ENCODE data around the gene MTNR1A.
A peak's percentile ranks its signal among the peaks of the same experiment; 100 is the strongest.

The MTNR1A gene

DNA sequence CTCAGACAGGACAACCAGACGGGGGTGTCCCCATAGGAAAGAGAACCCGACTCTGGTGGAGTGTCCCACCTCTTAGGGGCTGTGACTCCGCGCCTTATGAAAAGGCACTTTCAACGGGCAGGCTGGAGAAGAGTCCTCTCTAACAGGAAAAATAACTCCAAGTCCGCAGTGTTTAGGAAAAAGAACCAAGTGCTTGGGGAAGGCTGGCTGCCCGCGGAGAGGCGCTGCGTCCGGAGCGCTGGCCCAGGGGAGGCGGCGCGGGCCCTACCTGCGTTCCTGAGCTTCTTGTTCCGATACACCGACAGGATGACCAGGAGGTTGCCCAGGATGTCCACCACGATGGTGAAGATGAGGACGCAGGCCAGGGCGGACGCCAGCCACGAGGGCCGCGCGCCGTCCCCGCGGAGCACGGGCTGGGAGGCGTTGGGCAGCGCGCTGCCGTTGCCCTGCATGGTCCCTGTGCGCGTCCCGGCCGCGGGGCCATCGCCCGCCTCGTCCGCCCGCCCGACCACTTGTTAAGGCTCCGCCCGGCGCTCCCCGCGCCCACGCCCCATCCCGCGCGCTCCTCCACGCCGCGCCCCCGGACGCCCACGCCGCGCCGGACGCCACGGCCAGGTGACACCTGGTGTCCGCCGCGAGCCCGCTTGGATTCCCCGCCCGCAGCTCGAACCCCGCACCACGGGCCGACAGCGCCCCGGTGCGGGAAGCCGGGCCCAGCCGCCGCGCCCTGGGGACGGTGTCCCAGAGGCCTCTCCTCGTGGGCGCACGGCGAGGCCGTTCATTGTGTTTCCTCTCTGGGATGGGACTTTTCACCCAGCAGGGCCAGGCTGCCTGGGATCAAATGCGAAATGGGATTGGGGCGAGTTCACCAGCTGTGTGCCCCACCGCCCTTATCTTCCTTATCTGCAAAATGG, at the start of gene MTNR1A:
Gene MTNR1A, minus strand, starts transcription at position 654 of the 914 bp plus-strand sequence. Its CDS starts 202 bp downstream, at position 452.
- no peak for DNase-seq (ENCODE audit: low read depth in 2 of 2)

DNA sequence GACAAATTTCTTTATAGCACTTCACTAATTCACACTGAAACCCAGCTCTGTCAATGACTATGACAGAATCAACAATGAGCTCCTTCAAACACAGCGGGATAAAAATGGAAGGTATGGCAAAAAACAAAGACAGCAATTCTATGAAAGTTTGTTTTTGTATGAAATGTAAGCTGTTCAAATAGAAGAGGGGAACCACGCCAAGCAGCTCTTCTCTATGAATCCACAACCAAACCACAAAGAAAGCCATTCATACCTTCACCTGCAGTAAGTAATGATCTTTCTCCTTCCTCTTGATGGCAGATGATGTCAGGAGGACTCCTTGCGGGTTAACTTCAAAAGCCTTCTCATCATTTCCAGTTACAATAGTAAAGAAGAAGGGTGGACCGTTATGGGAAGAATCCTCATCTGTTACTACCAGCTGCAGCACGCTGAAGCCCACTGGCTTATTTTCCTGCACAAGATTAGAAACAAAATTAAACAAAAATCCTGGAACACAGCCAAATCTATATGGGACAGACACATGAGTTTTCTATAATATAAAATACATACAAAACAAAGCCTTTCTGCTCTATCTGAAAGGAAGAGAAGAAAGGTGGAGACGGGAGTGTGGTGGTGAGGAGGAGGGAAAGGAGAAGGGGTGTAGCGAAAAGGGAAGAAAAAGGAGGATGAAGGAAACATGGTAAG, 48.9 kb upstream of the MTNR1A start:
- DNase-seq (ENCODE audit: low read depth in 2 of 2), result no peak

DNA sequence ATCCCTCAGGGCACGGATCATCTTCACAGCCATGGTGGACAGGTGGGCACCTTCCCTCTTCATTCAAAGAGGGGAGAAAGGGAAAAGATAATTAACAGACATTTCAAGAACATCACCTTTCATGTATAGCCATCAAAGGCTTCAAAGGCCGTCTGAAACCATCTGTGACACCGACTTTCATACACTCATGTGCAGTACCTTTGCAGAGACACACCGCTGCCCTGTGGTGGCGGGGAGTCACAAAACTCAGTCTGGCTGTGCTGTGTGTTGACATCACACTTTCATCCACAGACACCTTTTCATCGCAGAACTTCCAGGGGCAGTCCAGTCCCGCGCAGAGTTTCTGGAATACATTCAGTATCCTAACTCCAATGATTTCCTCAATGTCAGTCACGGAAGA, 47.6 kb upstream of the MTNR1A start:
- DNase-seq (ENCODE audit: low read depth in 2 of 2), result no peak

DNA sequence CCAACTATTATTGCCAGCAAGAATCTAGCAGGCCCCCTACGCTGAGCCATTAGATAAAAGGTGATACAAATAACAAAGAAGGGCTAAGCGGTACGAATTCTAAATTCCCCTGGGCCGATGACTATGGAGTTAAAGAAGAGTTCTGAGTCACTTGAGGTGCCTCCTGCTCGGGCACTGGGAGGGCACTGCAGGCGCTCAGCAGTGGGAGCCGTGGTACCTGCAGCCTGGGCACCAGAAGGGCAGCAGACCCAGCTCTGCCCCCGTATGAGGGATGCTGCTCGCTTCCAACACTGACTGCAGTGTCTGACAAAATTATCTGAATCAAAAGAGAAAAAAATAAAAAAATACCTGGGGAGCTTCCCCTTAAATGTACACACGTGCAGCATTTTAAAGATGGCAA, 44.1 kb upstream of the MTNR1A start:
- DNase-seq (ENCODE audit: low read depth in 2 of 2), result no peak

DNA sequence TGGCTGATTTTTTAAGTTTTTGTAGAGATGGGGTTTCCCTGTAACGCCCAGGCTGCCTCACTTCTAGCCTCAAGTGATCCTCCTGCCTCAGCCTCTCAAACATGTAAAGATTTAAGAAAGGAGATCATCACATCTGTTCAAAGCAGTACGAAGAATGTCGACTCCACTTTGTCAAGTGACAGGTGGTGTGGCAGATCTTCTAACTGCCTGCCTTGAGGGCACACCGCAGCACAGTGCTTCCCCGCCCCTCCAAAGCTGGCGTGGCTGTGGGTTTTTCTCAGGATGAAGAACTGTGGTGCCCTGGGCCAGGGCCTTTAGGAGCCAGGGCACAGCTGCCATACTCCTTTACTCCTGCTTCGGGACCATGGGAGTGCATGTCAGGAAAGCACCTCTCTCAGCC, 43.3 kb upstream of the MTNR1A start:
- no peak for DNase-seq (ENCODE audit: low read depth in 2 of 2)

DNA sequence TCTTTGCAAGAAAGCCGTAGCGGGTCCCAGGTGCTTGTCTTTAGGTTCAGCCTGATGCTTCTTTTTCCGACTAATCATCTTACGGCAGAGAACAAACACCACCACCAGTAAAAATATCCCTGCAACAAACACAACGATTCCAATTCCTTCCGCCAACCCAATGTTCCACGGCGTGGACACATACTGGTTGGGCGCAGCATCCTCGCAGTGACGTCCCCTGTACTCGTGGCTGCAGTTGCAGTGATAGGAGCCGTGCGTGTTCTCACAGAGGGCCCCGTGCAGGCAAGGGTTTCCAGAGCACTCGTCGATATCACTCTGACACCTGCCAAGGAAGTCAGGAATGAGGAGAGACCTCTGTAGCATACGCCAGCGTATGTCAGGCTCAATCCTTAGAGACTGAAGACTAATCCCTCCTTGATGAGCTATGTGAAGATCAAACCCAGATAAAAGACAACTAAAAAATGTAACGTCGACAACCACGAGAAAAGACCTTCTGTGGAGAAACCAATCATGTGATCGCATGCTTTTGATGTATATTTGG, 41.6 kb upstream of the MTNR1A start:
- DNase-seq (ENCODE audit: low read depth in 2 of 2), result no peak

DNA sequence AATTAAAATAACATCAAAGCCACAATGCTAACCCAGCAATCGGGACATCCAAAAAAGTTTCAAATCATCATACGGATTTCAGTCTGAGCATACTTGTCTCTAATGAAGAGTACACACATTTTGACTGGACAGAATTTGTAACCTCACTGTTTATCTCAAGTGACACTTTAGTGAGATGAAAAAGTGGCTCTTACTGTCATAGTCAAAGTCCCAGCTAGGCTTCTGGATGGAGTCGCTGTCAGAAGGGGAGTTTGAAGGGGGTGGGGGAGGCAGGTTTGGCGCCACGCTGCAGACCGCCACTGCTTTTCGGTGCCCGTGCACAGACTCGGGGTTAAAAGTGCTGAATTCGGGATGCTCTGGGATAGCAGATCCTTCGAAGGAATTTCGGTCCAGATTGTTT, 41.0 kb upstream of the MTNR1A start:
- no peak for DNase-seq (ENCODE audit: low read depth in 2 of 2)

DNA sequence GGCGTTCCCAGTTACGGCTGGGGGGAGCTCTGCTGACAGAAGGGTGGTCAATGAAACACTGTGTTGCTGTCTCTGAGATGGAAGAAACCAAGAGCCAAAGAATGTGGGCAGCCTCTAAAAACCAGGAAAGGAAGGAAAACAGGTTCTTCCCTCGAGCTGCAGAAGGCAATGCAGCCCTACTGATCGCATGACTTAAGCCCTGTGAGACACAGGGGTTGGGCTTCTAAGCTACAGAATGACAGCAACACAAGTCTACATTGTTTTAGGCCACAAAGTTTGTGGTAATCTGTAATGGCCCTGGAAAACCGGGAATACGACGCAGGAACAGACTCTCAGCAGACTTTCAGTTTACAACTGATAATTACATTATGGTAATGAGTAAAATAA, 38.2 kb upstream of the MTNR1A start:
- DNase-seq (ENCODE audit: low read depth in 2 of 2), result no peak

DNA sequence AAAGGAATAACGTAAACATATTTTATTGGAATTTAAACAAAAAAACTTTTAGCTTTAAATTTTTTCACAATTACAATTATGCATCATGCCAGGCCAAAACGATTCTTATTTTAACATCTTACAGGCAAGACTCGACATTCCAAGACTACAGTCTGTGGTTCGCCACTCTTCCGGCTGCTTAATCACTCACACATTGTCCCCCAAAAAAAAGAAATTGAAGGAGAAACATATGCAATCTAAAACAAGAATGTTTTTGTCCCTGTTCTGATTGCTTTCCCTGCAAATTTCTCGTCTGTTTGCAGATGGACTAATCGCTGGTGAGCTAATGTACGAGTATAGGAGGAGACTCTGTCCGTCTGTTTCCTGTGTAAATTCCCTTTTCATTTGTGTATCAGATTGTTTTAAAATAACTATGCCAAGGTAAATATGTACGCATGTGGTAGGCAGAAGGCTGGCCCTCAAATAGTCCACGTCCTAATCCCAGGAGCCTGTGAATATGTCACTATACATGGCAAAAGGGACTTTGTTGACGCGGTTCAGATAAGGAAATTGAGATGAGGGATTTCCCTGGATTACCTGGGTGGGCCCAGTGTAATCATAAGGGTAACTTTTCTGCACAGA, 37.7 kb upstream of the MTNR1A start:
- DNase-seq (ENCODE audit: low read depth in 2 of 2), result no peak

DNA sequence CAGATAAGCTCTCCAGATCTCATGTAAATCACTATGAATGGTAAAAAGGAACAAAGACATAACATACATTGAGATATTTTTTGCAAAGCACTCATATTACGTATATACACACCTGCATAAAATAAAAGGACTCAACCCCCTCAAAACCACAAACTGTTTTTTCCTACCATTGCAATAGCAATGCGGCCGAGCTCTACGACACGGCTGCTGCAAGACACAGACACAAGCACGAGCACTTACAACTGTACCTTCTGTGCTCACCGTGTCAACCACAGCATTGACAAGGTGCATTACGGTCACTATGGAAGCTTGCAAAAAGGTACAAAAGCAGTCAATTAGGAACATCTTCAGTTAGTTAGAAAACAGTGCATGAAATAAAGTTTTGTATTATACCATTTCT, 37.1 kb upstream of the MTNR1A start:
- DNase-seq (ENCODE audit: low read depth in 2 of 2), result no peak

DNA sequence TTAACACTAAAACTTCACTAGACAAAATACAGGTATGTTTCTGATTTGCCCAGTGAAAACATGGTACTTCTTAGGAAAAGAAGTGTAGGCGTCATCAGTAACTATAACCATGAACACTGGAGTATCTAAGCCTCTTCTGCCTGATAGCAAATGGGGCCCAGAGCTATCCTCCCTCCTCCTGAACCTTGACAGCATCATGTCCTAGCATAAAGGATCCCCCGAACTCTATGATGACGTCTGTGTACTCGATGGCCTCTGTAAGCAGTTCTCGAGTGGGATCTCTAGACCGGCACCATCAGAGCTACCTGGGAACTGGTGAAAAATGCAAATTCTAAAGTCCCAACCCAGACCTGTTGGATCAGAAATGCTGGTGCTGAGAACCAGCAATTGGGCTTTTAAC, 36.3 kb upstream of the MTNR1A start:
- no peak for DNase-seq (ENCODE audit: low read depth in 2 of 2)

DNA sequence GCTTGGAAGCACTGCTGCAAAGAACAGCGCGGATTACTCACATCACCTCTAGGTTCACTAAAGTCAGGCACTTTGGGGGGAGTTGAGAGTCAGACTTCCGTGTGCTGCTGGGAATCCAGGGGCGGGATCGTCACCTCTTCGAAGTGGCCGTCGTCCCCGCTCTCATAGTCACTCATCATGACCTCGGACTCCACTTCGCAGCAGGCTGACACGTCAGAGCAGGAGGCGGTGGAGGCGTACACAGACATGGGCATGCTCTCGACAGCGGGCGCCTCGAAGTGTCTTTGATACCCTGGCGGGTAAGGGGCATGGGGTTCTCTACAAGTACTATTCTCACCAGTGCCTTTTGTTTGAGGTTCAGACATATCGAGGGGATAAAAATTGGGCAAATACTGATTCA, 33.1 kb upstream of the MTNR1A start:
- DNase-seq (ENCODE audit: low read depth in 2 of 2), result no peak

DNA sequence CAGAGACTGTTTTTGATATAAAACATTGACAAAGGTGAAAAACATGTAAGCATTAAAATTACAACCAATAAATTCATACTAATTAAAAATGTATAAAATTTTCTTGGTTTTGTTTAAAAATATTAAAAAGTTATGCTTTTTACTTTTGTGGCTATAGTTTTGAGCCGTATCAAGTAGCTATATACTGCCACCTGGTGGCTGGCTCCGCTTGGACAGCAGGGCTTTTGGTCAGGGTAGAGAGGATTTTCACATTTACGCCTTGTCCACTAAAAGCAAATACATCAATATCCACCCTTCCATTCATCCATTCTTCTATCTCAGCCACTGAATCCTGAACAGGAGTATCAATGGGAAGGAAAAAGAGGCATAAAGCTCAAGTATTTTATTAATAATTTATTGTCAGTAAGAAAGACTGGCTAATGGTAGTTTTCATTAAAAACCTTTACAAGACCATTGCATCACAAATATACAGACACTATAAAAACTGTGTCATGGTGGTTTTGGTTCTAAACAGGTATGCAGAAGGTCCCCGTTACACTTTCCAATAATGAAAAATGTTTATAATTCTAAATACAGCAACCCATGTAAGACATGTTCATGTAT, 32.1 kb upstream of the MTNR1A start:
- peak; percentile 11 to 39 for DNase-seq (ENCODE audit: low read depth in 2 of 2)

DNA sequence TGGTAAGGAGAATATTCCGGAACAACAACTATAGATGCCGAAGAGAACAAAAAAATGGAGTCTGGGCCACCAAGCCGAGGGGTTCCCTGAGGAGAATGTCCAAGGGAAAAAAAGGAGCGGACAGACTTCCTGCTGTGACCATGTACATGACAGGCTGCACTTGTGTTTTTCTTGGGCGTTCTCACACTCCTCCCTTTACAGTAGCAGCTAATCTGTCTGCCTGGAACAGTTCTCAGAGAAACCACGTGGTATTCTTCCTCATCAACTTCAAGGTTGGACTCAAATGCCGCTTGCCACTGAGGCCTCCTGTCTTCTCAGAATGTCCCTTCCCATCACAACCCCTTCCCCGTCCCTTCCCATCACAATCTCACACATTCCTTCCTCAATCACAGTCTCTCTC, 30.8 kb upstream of the MTNR1A start:
- DNase-seq (ENCODE audit: low read depth in 2 of 2), result no peak

DNA sequence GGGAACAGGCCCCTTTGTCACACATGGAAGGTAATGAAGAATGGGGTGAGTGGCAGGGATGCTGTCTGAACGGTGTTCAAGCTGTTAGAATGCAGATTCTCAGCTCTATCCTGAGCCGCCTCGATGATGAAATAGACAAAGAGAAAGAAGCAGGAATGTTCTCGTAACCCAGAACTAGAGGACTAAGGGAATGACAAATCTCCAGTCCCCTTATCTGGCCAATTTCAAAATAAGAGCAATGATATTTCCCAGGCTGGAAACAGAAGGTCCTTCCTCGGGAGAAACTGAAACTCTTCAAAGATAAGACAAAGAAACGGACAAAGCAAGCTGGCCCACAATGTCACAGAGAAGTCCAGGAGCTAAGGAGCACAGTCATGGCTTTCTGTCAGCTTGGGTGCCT, 29.5 kb upstream of the MTNR1A start:
- DNase-seq (ENCODE audit: low read depth in 2 of 2), result no peak

DNA sequence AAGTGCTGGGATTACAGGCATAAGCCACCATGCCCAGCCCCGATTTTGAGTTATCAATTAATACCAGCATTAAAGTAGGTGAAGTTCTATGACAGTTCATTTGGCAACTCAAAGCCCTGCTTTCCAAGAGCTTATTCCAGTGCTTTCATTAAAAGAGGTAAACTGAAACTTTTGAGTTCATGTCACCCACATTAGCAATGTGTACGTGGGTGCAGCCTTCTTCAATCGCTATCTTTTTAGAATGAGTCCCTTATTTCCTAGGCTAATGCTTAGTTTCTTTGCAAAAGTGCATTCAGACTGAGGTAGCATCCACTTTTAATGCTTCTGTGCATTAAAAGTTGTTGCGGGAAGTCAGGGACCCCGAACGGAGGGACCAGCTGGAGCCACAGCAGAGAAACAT, 26.1 kb upstream of the MTNR1A start:
- DNase-seq (ENCODE audit: low read depth in 2 of 2), result no peak

DNA sequence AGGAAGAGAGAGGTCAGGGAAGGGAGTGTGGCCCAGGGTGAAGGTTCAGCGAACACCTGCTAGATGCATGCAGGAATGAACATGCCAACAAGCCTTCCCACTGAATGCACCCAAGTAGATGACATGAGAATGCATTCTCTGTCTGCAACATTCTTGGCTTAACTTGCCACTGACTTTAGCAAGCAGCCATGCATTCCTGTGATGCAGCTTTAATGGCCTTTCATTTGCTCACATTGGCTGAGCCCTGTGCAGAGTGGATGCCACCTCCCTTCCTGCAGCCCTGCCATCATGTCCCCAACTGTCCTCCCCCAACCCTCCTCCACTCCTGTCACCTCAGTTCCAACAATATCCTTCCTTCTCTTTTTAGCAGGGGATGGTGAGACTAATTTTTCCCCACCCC, 25.3 kb upstream of the MTNR1A start:
- DNase-seq (ENCODE audit: low read depth in 2 of 2), result no peak

DNA sequence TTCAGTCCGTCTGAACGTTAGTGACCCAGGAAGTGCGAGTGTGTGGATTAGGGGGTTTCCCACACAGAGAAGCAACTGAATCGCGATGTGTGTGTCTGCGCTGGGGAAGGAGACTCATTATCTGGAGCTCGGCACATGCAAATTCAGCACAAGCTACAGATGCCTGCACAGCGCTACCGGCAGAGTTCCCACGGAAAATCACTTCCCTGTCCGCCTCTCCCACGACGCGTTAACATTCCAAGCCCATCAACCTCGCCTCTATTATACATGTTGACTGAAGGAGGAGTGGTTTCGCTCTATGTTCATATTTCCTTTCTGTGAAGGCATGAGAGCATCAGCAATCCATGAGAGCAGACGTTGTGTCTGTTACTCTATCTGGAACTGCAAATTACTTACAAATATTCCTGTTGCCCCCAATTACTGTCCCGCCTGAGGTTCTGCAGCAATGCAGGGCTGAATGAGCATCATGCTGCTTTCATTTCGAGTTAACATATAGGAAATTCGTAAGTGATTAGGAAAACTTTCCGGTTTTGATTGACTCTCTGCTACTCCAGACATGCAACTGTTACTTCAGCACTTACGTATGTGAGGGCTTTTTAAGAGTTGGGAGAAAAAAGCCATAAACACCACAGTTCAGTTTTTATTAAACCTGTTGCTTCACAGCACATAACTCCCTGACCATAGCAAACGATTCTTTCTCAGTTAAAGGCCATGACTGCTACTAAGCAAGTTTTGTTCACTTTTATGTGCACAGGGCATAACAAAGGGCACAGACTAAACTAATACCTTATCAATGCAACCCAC, 15.0 kb upstream of the MTNR1A start:
- DNase-seq (ENCODE audit: low read depth in 2 of 2), result no peak

DNA sequence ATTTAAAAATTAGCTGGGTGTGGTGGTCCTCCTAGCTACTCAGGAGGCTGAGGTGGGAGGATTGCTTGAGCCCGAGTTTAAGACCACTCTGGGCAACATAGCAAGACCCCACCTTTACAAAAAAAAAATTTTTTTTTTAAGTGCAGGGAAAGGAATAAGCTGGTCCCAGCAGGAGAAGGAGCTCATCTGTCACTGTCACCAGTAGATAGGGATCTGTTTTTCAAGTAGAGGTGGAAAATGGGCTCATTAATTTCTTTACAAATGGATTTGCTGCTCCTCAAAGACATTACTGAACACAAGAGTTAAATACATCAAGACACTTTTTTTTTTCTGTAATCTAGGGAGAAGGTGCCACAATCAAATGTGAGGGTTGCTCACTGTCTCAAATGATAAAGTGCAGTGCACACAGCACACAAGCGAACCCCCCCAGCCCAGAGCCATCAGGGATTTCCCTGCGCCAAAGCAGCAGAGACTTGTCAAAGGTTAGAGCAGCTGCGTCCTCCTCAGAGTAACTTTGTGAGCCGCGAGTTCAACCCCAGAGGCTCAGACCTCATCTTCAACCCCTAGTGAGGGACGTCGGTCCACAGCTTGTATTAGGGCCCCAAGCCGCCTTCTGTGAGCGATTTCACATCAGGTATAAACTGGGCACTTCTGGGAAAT, 14.3 kb upstream of the MTNR1A start:
- no peak for DNase-seq (ENCODE audit: low read depth in 2 of 2)

DNA sequence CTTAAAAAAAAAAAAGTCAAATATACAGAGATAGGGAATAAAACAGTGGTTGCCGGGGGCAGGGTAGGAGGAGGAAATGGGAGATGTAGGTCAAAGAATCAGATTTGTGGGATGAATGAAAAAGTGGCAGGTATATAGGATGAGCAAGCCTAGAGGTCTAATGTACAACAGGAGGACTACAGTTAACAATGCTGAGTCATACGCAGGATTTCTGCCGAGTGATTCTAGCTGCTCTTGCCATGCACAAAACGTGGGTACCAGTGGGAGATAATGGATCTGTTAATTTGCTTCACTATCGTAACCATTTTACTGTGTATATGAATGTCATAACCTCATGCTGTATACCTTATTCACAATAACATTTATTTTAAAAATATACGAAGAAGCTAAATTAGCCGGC, 10.7 kb upstream of the MTNR1A start:
- no peak for DNase-seq (ENCODE audit: low read depth in 2 of 2)

DNA sequence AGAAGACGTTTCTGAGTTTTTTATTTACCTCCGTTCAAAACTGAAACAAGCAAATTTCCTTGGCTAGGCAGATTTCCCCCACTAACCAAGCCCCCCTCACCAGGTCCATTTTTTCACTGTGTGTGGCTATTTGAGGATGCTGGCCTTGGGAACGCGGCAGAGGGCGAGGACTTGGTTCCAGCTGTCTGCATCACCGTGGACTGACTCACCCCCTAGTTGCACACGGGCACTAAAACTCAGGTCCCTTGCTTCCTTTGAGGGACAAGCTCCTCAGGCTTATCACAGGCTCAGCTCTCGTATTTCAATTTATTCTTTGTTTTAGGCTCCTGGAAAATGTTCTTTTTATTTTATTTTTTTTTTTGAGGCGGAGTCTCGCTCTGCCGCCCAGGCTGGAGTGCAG, 8.4 kb upstream of the MTNR1A start:
- no peak for DNase-seq (ENCODE audit: low read depth in 2 of 2)

Measured in stimulated activated CD8-positive, alpha-beta memory T cell treated with anti-CD3 and anti-CD28 coated beads, Interleukin-2, amount 100 ng/mL, for 1 hour (primary cell).